ENCODE results near the gene C6orf15.

C6orf15 gene

GRCh38 chr6:31129130-31129529, 16.8 kb upstream of the C6orf15 start:
- DNase-seq = no peak

- DNase-seq = no peak
These were observed 15.8 kb upstream of the C6orf15 start for GRCh38 chr6:31128093-31128676.

- no peak for DNase-seq
These were observed 14.2 kb upstream of the C6orf15 start for GRCh38 chr6:31126396-31127175.

GRCh38 chr6:31125586-31126363, 13.4 kb upstream of the C6orf15 start:
- no peak for DNase-seq

GRCh38 chr6:31125162-31125561, 12.8 kb upstream of the C6orf15 start:
- DNase-seq = no peak

GRCh38 chr6:31122791-31123706, 10.7 kb upstream of the C6orf15 start:
- DNase-seq = no peak

- DNase-seq = no peak
These were observed 8.9 kb upstream of the C6orf15 start for GRCh38 chr6:31121131-31121790.

GRCh38 chr6:31120151-31120915, 8.0 kb upstream of the C6orf15 start, which contains the start of gene CDSN:
TSS of gene CDSN (minus strand) at chr6:31120446. CDS start at chr6:31120419, 27 bp downstream.
- DNase-seq = no peak

- DNase-seq = no peak
These were observed 5.8 kb upstream of the C6orf15 start for GRCh38 chr6:31118178-31118577.

GRCh38 chr6:31116661-31117385, 4.4 kb upstream of the C6orf15 start:
- no peak for DNase-seq

- DNase-seq = no peak
These were observed 3.7 kb upstream of the C6orf15 start for GRCh38 chr6:31115941-31116560.

GRCh38 chr6:31114970-31115849, 2.8 kb upstream of the C6orf15 start:
- no peak for DNase-seq

GRCh38 chr6:31114541-31114878, 2.1 kb upstream of the C6orf15 start, which contains the start of gene PSORS1C1:
TSS of gene PSORS1C1 (plus strand) at chr6:31114800. CDS start at chr6:31129633, 14,833 bp downstream.
- no peak for DNase-seq

GRCh38 chr6:31113861-31114540, 1.6 kb upstream of the C6orf15 start:
- DNase-seq = no peak

- DNase-seq = no peak
These were observed 663 bp downstream of the C6orf15 start for GRCh38 chr6:31111712-31112111.

GRCh38 chr6:31110825-31111582, 1.4 kb downstream of the C6orf15 start:
- no peak for DNase-seq

GRCh38 chr6:31107052-31107451, 5.3 kb downstream of the C6orf15 start:
- DNase-seq = no peak

GRCh38 chr6:31103136-31103535, 9.2 kb downstream of the C6orf15 start:
- no peak for DNase-seq

Measured in NCI-H526 treated with DMSO at 0.1 percent for 48 hours (cell line).